Choroid plexus epithelial cell (primary cell): ENCODE results near the gene SYNE2.

ENCODE experiments used
- DNase-seq: peaks from one replicate; pipeline ENCODE4 v3.0.0-alpha.2; 2010; ENCODE audit warnings: low read depth
- H3K4me3 ChIP-seq: 2 replicates; pipeline ENCODE4 v1.5.1; 2011; ENCODE audit warnings: low read depth, mild to moderate bottlenecking, control low read depth, low read length, moderate library complexity
- TF ChIP-seq, protein P1 (sequence below): conservative IDR thresholded peaks from 2 replicates; pipeline ENCODE4 v1.5.1; 2011; ENCODE audit warnings: low read depth, mild to moderate bottlenecking, control low read depth, inconsistent platforms, low read length, moderate library complexity

SYNE2 gene

DNA sequence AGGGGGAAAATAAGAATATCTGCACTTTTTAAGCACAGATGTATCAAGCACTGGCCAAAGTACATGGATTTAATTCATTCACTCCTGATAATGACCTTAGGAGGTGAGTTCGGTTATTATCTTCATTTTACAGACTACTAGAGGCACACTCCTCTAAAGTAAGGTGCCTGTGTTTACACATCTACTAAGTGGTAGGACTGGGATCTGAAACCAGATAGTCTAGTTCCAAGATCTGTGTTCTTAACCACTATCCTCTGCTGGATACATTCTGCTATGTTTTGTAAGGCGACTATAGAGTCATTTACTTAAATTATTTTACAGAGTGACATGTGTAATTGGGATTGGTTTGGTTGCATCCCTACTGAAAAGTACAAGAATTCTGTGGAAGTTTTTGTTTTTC is 266.1 kb downstream of the SYNE2 start:
- TF ChIP-seq, protein P1, sequence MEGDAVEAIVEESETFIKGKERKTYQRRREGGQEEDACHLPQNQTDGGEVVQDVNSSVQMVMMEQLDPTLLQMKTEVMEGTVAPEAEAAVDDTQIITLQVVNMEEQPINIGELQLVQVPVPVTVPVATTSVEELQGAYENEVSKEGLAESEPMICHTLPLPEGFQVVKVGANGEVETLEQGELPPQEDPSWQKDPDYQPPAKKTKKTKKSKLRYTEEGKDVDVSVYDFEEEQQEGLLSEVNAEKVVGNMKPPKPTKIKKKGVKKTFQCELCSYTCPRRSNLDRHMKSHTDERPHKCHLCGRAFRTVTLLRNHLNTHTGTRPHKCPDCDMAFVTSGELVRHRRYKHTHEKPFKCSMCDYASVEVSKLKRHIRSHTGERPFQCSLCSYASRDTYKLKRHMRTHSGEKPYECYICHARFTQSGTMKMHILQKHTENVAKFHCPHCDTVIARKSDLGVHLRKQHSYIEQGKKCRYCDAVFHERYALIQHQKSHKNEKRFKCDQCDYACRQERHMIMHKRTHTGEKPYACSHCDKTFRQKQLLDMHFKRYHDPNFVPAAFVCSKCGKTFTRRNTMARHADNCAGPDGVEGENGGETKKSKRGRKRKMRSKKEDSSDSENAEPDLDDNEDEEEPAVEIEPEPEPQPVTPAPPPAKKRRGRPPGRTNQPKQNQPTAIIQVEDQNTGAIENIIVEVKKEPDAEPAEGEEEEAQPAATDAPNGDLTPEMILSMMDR: no peak
- DNase-seq: no peak

DNA sequence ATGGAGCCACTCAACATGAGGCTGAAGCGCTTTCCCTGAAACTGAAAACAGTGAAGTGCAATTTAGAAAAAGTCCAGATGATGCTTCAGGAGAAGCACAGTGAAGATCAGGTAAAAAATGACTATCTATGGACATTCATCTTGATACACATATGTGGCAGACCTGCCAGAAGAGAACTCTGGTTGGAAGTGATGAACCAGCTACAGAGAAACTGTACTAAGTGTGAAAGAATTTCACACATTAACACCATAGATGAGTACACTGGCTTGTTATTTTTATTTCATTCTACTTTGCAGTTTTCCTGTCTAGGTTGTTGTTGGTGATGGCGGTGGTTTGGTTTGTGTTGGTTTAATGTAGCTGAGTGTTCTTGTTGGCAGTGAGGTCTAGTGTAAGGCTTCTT is 266.7 kb downstream of the SYNE2 start:
- no peak overlapping the region for H3K4me3 ChIP-seq
- TF ChIP-seq, protein P1: no peak
- no peak for DNase-seq

More for the DNA sequence above, 266.1 kb downstream of the SYNE2 start:
- H3K4me3 ChIP-seq: no peak overlapping the region

DNA sequence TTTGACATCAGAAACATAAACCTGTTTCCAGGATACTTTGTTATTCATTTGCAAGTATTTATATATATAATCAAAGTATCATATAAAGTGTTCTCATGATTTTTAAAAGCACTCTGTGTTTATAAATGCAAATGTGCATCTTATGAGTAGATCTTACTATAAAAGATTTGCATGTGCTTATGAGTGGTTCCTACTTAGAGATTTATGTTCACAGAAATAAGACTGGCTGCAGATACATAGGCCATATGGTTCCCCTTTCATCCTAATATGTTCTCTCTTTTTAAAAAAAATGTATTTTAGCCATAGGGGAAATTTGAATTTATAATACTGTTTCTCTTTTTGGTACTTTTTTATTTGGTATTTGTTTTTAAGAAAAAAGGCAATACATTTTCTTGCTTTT is 267.2 kb downstream of the SYNE2 start:
- H3K4me3 ChIP-seq: no peak overlapping the region
- DNase-seq: no peak
- TF ChIP-seq, protein P1: no peak

DNA sequence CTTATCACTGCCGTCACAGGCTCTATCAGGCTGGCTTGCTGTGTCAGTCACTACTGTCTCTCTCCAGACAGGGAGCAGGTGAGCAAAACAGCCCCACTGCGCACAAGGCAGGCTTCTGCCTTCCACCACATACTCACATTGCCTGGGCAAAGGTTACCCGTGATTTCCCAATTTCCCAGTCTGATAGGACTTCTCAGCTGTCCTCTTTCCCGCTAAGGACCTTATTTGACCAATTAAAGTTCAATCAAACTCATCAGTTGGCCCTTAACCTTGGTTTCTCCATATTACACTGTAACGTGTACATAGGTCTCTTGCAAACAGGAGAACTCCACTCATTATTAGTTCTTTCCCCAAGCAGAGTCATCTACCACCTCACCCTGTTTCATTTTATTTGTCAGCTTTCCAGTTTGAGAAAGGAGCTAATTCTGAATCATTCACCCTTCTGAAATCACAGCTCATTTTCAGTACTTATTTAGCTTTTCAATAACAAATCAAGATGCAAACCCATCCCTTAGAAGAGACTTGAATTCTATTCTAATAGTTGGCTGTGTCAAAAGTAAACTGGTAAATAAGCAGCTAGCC is 270.5 kb downstream of the SYNE2 start:
- no peak for DNase-seq
- no peak overlapping the region for H3K4me3 ChIP-seq
- TF ChIP-seq, protein P1: no peak

DNA sequence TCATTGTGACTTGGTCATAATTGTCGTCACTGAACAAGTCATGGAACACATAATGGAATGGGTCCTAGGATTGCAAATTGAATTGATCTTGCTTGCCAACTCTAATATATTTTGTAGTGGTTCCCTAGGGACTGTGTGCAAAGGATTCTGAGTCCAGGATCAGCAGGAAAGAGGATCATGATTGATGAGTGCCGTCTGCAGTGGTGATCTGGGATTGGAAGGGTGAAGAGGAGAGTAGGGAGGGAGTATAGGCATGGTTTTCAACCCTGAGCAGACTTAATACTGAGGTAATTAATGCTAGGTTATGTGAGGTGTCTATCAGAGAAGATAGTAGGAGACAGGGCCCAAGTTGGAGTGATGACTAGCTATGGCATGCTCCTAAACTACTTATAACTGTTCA is 272.5 kb downstream of the SYNE2 start:
- TF ChIP-seq, protein P1: no peak
- no peak for DNase-seq

DNA sequence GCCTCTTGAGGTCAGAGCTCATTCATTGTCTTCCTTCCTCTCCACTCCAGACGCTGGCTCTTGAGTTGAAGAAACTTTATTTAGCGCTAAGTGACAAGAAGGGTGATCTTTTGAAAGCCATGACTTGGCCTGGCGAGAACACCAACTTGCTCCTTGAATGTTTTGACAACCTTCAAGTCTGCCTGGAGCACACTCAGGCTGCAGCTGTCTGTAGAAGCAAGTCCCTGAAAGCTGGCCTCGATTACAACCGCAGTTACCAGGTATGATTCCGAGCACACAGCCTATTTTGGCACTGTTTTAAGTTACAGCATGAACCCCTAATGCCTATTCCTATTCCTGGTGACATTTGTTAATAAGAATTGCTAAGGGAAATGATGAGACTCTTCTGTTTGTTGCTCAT is 273.7 kb downstream of the SYNE2 start:
- no peak overlapping the region for H3K4me3 ChIP-seq
- DNase-seq: no peak
- TF ChIP-seq, protein P1: no peak

More for the DNA sequence above, 272.5 kb downstream of the SYNE2 start:
- H3K4me3 ChIP-seq: no peak overlapping the region

DNA sequence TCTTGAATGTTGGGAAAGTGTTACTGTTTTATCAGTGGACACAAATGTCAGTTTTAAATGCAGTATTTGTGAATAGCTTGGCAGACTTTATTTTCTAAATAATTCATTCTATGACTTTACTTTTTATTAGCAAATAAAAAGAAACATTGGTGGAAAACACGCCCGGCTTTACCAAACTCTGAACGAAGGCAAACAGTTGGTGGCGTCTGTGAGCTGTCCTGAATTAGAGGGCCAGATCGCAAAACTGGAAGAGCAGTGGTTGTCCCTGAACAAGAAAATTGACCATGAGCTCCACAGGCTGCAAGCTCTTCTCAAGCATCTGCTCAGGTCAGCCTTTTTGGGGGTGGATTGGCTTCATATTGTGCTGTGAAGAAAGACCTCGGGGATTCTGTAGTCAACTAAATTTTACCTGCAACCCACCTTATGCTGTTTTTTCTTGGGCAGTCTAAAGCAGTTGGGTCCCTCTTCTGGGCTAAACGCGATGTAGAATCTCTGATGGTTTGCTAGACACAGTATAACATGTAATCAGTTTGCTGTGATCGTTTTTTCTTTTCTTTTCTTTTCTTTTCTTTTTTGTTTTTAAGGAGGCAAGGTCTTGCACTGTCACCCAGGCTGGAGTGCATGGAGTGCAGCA is 285.0 kb downstream of the SYNE2 start:
- TF ChIP-seq, protein P1: peak; percentile 65
- no peak overlapping the region for H3K4me3 ChIP-seq
- peak; percentile 53 for DNase-seq
